ENCODE results near the gene MXD3. TPM values are rescaled to one million over a fixed set of nuclear protein-coding genes. Genes with fewer than 3 reads are reported as not detected.
A peak's percentile ranks its signal among the peaks of the same experiment; 100 is the strongest.

MXD3 gene
- total RNA-seq, 2 donors from 2014 or later: 21.9 to 26.0 TPM

GRCh38 chr5:177335701-177336065 lies 24.0 kb upstream of the MXD3 start:
- no peaks in the 10 kb centered on the region for H3K27me3 Mint-ChIP-seq
- no peak overlapping the region for H3K4me3 Mint-ChIP-seq
- no peak for ATAC-seq (replicated peaks)
- peaks cover 14% of the 10 kb centered on the region for H3K4me1 Mint-ChIP-seq
- no peaks in the 10 kb centered on the region for H3K9me3 Mint-ChIP-seq
- H3K36me3 Mint-ChIP-seq (ENCODE audit: low read depth): peaks cover 88% of the 10 kb centered on the region
- peak overlapping the region; percentile 44 for H3K27ac Mint-ChIP-seq

DNA sequence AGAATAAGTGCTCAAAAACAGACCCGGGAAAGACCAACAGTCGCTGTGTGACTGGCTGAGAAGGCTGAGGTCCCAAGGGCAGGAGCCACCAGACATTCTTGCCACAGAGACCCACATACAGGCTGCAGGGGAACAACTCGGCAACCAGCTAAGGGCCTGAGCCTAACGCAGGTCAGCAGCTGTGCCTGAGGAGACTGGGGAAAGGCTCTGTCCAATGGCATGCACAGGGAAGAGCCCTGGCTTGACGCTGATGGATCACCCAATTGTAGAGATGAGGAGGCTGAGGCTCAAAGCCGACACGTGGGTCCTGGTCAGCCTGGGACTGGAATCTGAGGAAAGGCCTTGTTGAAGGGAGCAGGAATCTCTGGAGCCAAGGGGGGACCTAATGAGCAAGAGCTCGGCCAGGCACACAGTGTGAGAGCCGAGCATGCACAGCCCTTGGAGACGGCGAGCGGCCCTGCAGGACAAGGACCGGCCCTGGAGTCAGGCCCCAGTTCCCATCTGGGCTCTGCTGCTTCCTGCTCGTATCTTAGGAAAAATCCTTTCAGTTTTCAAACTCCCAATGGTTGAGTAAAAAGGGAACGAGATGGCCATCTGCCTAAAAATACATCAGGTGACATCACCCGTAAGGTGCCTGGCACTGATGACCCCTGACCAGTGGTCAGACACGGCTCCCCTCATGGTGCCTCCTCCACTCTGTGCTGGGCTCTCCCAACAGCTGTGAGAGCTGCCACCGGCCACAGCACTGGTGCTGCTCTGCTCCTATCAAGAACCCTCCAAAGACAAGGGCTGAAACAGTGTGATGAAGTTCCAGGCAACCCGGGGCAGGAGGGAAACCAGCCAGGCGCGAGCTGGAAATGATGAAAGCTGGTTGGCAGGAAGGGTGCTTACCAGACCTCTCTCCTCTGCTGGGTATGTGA lies 23.3 kb upstream of the MXD3 start:
- Mint-ChIP-seq H3K9me3 (no peaks in the 10 kb centered on the region), H3K4me1 (peaks cover 13% of the 10 kb centered on the region), H3K27ac (no peak overlapping the region), H3K36me3 (ENCODE audit: low read depth) (peaks cover 90% of the 10 kb centered on the region), H3K4me3 (no peak overlapping the region), H3K27me3 (no peaks in the 10 kb centered on the region)
- ATAC-seq (replicated peaks): no peak

- H3K9me3 Mint-ChIP-seq: no peaks in the 10 kb centered on the region
Observed at GRCh38 chr5:177334155-177334551, 22.5 kb upstream of the MXD3 start.

GRCh38 chr5:177333420-177334154 lies 21.9 kb upstream of the MXD3 start:
- peaks cover 83% of the 10 kb centered on the region for H3K36me3 Mint-ChIP-seq (ENCODE audit: low read depth)
- no peak overlapping the region for H3K27ac Mint-ChIP-seq
- H3K9me3 Mint-ChIP-seq: no peaks in the 10 kb centered on the region
- no peak for ATAC-seq (replicated peaks)
- H3K4me1 Mint-ChIP-seq: peaks cover 4% of the 10 kb centered on the region
- no peak overlapping the region for H3K4me3 Mint-ChIP-seq
- H3K27me3 Mint-ChIP-seq: no peaks in the 10 kb centered on the region

More at GRCh38 chr5:177334155-177334551, 22.5 kb upstream of the MXD3 start:
- H3K4me1 Mint-ChIP-seq: peaks cover 4% of the 10 kb centered on the region
- no peak overlapping the region for H3K27ac Mint-ChIP-seq
- ATAC-seq (replicated peaks): no peak
- H3K36me3 Mint-ChIP-seq (ENCODE audit: low read depth): peaks cover 89% of the 10 kb centered on the region
- H3K4me3 Mint-ChIP-seq: no peak overlapping the region
- H3K27me3 Mint-ChIP-seq: no peaks in the 10 kb centered on the region

- Mint-ChIP-seq H3K36me3 (ENCODE audit: low read depth) (peaks cover 83% of the 10 kb centered on the region), H3K27ac (no peak overlapping the region), H3K27me3 (no peaks in the 10 kb centered on the region), H3K9me3 (no peaks in the 10 kb centered on the region), H3K4me3 (no peak overlapping the region), H3K4me1 (peaks cover 6% of the 10 kb centered on the region)
- ATAC-seq (replicated peaks): no peak
Observed at GRCh38 chr5:177332896-177333260, 21.2 kb upstream of the MXD3 start.

- no peaks in the 10 kb centered on the region for H3K9me3 Mint-ChIP-seq
- no peak overlapping the region for H3K27ac Mint-ChIP-seq
- no peak overlapping the region for H3K4me3 Mint-ChIP-seq
- no peaks in the 10 kb centered on the region for H3K27me3 Mint-ChIP-seq
- H3K4me1 Mint-ChIP-seq: peaks cover 10% of the 10 kb centered on the region
- no peak for ATAC-seq (replicated peaks)
- peaks cover 82% of the 10 kb centered on the region for H3K36me3 Mint-ChIP-seq (ENCODE audit: low read depth)
Observed at GRCh38 chr5:177332031-177332895, 20.6 kb upstream of the MXD3 start.

- Mint-ChIP-seq H3K4me3 (no peak overlapping the region), H3K9me3 (no peaks in the 10 kb centered on the region), H3K36me3 (ENCODE audit: low read depth) (peaks cover 79% of the 10 kb centered on the region), H3K27ac (no peak overlapping the region), H3K4me1 (peaks cover 10% of the 10 kb centered on the region), H3K27me3 (no peaks in the 10 kb centered on the region)
- ATAC-seq (replicated peaks): no peak
Observed at GRCh38 chr5:177330991-177331842, 19.5 kb upstream of the MXD3 start.

DNA sequence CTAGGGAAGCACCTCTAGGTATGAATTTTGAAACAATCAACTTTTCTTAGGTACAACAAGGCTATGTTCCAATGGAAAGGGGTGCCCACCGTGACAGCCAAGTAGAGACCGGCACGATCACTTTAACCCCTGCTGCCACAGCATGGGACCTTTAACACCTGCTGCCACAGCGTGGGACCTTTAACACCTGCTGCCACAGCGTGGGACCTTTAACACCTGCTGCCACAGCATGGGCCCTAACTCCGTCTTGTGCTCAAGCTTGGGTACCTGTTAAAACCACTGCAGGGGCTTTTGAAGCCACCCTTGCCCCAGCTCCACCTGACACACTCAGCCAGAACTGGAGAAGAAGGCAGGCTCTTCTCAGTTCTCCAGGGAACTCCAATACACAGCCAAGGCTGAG lies 18.2 kb upstream of the MXD3 start:
- no peaks in the 10 kb centered on the region for H3K9me3 Mint-ChIP-seq
- no peaks in the 10 kb centered on the region for H3K27me3 Mint-ChIP-seq
- no peak overlapping the region for H3K4me3 Mint-ChIP-seq
- H3K27ac Mint-ChIP-seq: no peak overlapping the region
- ATAC-seq (replicated peaks): no peak
- H3K36me3 Mint-ChIP-seq (ENCODE audit: low read depth): peaks cover 66% of the 10 kb centered on the region
- peaks cover 6% of the 10 kb centered on the region for H3K4me1 Mint-ChIP-seq

DNA sequence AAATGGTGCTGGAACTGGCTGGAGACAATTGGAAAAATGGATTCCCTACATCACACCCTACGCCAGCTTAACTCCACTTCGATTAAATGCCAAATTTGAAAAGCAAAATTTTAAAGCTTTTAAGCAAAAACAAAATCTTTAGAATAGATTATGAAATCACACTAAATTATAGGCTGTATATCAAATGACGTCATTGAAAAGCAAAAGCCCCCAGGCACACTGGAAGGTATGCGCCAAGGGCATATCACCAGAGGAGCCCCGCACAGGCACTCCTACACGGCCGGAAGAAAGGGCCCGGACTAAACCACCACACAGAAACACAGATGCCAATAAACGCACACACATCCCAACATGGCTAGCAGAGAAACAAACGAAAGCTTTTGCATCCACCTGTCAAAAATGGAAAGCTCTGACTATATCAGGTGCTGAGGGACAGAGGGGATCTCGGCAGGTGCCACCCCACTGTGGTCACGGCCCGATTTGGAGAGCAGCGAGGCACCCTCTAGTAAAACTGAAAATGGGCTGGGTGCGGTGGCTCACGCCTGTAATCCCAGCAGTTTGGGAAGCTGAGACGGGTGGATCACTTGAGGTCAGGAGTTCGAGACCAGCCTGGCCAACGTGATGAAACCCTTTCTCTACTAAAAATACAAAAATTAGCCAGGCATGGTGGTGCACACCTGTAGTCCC lies 17.0 kb upstream of the MXD3 start:
- no peak overlapping the region for H3K27ac Mint-ChIP-seq
- no peak for ATAC-seq (replicated peaks)
- H3K36me3 Mint-ChIP-seq (ENCODE audit: low read depth): peaks cover 54% of the 10 kb centered on the region
- H3K4me1 Mint-ChIP-seq: peaks cover 6% of the 10 kb centered on the region
- H3K27me3 Mint-ChIP-seq: no peaks in the 10 kb centered on the region
- H3K9me3 Mint-ChIP-seq: no peaks in the 10 kb centered on the region
- no peak overlapping the region for H3K4me3 Mint-ChIP-seq

DNA sequence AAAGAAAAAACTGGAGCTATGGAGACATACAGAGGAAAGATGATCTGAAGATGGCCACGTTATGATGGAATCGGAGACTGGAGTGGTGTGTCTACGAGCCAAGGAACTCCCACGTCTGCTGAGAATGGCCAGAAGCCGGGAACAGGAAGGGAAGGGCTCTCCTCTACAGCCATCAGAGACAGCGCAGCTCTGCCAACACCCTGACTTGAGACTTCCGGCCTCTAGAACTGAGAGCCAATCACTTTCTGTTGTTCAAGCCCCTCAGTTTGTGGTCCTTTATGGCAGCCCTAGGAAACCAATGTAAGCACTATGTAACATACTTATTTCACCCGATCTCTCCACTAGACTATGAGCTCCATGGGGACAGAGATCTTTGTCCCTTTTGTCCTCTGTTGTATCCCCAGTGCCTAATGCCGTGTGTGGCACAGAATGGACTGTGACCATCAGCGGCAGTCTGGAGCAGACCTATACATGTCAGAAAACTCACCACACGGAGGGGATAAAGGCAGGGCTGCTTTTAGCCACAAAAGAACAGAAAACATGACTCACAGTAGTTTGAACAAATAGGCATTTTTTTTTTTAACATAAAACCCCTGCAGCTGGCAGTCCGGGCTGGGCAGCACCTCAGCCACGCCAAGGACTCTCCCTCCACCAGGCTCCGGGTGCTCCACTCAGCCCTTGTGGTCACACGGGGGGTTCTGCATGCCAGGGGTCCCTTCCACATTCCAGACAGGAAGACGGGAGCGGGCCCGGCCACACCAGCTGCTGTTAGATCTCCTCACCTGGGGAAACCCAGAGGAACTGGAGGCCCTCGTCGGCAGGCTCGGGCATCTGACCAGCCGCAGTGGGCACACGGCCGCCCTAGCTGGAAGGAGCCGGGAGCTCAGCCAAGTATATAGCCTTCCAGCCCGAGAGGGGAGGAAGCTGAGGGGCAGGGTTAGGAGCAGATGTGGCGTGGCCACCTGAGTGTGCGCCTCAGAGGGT lies 16.1 kb upstream of the MXD3 start:
- Mint-ChIP-seq H3K36me3 (ENCODE audit: low read depth) (peaks cover 53% of the 10 kb centered on the region), H3K27me3 (no peaks in the 10 kb centered on the region), H3K9me3 (no peaks in the 10 kb centered on the region), H3K4me3 (peak overlapping the region; percentile 39), H3K4me1 (peaks cover 6% of the 10 kb centered on the region), H3K27ac (peak overlapping the region; percentile 25)
- ATAC-seq (replicated peaks): peak; percentile 89

DNA sequence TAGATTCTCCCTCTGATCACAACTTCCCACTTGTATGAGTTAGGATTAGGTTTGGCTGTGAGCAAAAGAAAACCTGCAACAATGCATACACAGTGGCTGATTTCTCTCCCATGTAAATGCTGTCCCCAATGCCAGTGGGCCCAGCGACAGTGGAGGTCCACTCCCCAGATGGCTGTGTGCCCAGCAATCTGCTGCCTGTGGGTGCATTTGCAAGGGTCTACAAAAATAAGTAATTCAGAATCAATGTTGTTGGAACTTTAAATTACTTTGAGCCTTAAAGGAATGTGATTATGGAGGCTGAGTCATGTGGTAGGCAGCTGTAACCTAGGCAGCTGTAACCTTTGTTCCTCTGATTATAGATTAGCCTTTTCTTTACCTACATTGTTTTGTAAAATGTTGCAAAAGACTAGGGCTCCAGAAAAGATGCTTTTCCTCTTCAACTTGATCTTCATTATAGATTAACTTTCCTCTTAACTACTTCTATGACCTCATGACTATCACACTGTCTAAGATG lies 14.2 kb upstream of the MXD3 start:
- H3K36me3 Mint-ChIP-seq (ENCODE audit: low read depth): peaks cover 46% of the 10 kb centered on the region
- no peaks in the 10 kb centered on the region for H3K9me3 Mint-ChIP-seq
- no peak for ATAC-seq (replicated peaks)
- H3K27ac Mint-ChIP-seq: peak overlapping the region; percentile 54
- peaks cover 6% of the 10 kb centered on the region for H3K4me1 Mint-ChIP-seq
- no peak overlapping the region for H3K4me3 Mint-ChIP-seq
- H3K27me3 Mint-ChIP-seq: no peaks in the 10 kb centered on the region

DNA sequence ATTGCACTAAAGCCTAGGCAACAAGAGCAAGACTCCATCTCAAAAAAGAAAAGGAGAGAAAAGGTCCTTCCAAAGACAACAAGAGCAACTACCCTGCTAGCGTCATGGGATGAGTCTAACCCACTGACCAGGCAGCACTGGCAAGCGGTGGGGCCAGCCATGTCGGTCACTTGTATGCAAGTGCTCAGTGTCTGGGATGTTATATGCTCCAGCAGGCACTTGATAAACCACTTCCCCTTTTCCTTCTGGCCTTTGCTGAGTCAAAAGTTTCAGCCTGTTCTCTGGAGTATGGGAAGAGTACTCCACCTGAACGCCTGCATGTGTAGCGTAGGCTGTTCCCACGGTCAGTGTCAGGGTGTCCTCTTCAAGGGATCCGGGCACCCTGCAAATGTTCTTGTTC lies 9.2 kb upstream of the MXD3 start:
- Mint-ChIP-seq H3K4me3 (no peak overlapping the region), H3K4me1 (peaks cover 6% of the 10 kb centered on the region), H3K9me3 (no peaks in the 10 kb centered on the region), H3K36me3 (ENCODE audit: low read depth) (peaks cover 15% of the 10 kb centered on the region), H3K27ac (no peak overlapping the region), H3K27me3 (no peaks in the 10 kb centered on the region)
- ATAC-seq (replicated peaks): no peak

Data from activated T-helper 17 cell treated with anti-CD3 and anti-CD28 coated beads, Interleukin-2, amount 50 U/mL, for 72 hours (primary cell).